GM21526 (cell line): ENCODE data around the gene CHMP1B.

Experiments
- ATAC-seq: cut with Tn5 transposase; IDR thresholded peaks from one replicate; pipeline ENCODE4 v1.9.1; 2021; ENCODE audit warnings: moderate library complexity; ENCODE audit not compliant: unreplicated experiment, low FRiP score

CHMP1B gene

GRCh38 chr18:11851146-11851805 lies at the start of gene CHMP1B:
Gene CHMP1B (plus strand): TSS chr18:11851413. CDS start chr18:11851512, 99 bp downstream.
- ATAC-seq = peak; percentile 91

- no peak for ATAC-seq
These were observed 49.6 kb upstream of the CHMP1B start for GRCh38 chr18:11801573-11801972.

DNA sequence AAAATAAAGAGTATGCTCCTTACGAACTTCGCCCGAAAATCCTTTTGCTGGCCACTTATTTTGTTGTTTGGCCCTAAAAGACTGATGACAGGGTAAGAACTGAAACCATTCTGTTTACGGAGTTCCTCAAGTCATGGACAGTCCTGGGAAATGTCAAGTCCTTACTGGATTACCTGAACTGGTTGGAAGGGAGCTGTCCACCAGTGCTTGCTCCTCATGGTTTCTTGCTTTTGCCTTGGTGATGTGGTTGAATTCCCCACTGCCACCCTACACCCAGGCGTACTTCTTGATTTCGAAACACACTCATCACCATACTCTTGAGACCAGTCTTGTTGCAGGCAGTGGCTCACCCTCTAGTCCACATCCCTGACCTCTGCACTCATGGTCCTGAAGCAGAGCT lies 49.1 kb upstream of the CHMP1B start:
- no peak for ATAC-seq

DNA sequence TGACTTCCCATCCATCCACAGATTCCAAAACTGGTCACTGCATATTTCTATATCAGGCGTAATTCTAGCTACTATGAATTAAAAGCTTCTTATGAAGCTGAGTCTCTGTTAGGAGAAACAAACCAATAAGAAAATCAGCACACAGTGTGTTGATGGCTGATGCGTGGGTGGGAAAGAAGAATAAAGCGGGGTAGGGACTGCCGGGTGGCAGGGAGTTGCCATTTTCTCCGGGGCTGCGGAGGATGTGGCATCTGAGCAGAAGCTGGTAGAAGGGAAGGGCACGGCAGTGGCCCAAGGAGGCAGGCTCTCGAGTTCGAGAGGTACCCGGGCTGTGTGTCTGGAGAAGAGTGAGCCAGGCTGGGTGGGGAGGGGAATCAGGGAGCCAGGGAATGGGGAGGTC lies 48.6 kb upstream of the CHMP1B start:
- ATAC-seq = no peak

- no peak for ATAC-seq
These were observed 44.0 kb upstream of the CHMP1B start for GRCh38 chr18:11807233-11807632.

DNA sequence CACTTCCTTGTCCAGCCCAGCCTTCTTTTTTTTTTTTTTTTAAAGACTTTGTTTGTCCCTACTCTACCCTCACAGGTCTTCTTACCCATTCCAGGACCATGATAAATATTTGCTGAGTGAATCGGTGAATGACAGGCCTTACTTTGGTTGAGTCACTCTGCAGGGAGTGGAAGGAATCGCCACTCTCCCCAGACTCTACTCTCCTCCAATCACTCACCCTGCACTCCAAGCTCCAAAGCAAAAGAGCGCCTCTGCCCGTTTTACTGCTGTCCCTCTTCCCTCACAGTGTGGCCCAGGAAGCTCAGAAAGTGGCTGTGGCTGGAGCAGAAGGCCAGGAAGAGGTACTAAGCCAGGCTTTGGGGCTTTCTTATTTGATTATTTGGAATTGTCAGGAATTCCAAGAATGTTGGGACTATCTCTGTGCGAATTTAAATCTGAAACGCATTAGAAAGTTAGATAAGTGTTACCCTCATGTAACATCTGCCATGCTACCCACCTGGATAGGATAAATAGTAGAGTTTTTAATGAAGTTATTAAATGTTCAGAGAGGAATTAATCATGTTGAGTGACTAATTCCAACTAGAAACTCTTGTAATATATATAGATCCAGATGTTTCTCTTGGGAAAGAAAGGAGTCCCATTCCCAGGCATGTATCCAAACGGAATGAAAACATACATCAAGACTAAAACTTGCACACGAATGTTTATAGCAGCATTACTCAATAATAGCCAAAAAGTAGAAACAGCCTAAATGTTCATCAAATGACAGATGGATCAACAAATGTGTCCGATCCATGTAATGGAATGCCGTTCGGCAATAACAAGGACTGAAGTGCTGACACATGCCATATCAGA lies 43.0 kb upstream of the CHMP1B start:
- ATAC-seq = no peak

GRCh38 chr18:11809895-11810294 lies 41.3 kb upstream of the CHMP1B start:
- no peak for ATAC-seq

DNA sequence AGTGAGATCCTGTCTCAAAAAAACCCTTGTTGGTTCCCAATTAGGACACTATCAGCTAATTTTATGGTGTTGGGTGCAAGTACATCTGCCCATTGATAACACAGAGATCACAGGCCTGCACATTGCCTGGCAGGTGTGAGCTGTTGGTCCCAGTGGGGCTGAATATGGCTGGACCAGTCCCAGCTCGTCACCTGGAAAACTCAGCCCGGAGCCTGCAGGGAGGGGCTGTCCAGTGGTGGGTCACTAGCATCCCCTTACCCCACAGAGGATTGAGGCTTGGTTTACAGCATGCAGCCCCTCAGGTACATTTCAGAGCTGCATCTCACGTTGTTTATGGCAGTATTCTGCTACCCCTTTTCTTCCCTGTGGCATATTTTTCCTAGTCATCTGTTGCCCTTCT lies 40.8 kb upstream of the CHMP1B start:
- ATAC-seq = no peak

GRCh38 chr18:11811009-11811408 lies 40.2 kb upstream of the CHMP1B start:
- no peak for ATAC-seq

GRCh38 chr18:11817229-11817628 lies 34.0 kb upstream of the CHMP1B start:
- ATAC-seq = no peak

- no peak for ATAC-seq
These were observed 32.6 kb upstream of the CHMP1B start for GRCh38 chr18:11818486-11819203.

DNA sequence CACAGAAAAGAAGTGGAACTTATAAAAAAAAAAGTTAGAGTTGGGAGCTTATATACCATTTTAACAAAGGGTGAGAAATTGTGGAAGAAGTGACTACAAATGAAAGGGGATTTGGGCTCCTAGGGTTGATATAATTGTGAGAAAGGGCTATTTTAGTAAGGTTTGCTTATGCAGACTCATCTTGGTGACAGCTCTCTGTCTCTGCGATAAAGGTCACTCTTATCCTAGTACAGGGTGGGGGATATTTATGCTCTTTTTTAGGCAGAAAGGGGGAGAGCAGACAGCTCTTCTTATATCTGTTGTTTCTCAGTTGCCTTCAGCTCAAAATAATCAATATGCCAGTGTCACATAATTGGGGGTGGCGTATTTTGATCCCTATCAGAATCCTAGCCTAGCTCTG lies 31.3 kb upstream of the CHMP1B start:
- ATAC-seq = no peak

DNA sequence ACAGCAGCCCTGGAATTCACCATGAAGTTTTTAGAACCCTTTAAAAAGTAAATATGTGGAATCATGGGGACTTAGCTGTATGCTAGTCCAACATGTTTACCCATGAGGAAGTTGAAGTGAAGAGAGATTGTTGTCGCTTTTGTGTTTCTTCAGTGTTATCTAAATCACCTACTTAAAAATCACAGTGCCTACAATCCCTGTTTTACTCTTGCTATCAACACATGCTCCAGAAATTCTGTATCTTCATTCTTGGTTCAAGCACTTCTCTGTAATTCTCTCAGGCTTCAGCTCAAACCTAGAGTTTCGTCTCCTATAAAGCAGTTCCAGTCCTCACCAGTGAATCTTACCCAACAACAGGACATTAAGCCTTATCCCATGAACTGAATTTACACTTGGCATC lies 30.5 kb upstream of the CHMP1B start:
- no peak for ATAC-seq

- ATAC-seq = no peak
These were observed 30.0 kb upstream of the CHMP1B start for GRCh38 chr18:11821208-11821607.

- ATAC-seq = no peak
These were observed 29.5 kb upstream of the CHMP1B start for GRCh38 chr18:11821643-11822237.

- ATAC-seq = no peak
These were observed 27.7 kb upstream of the CHMP1B start for GRCh38 chr18:11823545-11823944.

- no peak for ATAC-seq
These were observed 24.4 kb upstream of the CHMP1B start for GRCh38 chr18:11826836-11827235.

DNA sequence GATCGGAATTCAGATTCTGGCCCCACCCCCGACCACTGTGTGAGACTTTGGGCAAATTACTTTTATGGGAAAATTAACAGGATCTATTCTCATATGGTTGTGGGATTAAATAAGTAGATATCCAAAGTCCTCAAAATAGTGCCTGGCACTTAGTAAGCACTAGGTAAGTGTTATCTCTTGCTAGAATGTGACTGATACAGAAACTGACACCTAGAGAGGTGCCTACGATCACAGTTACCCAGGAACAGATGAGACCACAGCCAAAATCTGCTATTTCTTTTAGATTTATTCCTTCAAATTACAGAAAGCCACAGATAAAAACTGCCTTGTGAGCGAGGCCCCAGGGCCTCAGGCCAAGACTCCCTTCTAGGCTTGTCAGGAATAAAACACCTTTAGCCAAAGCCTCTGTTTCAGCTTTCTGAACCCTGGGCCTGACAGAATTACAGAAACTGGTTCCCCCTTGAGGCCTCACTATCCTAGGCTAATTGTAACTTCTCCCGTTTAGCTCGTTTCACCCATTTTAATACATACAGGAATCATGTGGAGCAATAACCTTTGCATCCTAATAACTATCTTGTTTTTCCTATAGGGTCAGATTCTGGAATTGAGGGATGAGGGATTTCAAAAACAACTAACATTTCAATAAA lies 22.3 kb upstream of the CHMP1B start:
- ATAC-seq = no peak

GRCh38 chr18:11830585-11830984 lies 20.6 kb upstream of the CHMP1B start:
- ATAC-seq = no peak

DNA sequence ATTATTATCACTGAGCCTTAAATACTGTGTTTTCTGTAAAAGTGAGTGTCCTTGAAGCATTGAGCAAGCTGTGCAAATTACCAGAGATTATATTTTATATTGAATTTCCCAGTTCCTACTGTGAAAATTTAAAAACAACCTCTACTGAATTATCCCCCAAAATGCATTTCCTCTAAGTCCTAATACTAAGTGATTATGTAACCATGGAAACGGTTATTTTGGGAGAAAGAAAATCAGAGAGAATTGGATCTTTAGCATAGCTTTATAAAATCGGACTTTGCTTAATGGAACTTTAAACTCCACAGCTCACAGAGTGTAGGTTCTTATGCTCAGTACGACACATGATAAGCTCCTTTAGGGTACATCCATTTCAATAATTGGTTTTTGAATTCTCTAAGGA lies 19.3 kb upstream of the CHMP1B start:
- ATAC-seq = no peak

- no peak for ATAC-seq
These were observed 16.4 kb upstream of the CHMP1B start for GRCh38 chr18:11834772-11835171.
